ENCODE measurements around the gene NUCB2. TPM values are rescaled to one million over a fixed set of nuclear protein-coding genes. Genes with fewer than 3 reads are reported as not detected.
A peak's percentile ranks its signal among the peaks of the same experiment; 100 is the strongest.

The NUCB2 gene
- total and polyA plus RNA-seq, 2 of the 13 experiments (the other 11 are each of a cell fraction or from before 2014, with no cell fraction given): 54.2 to 82.4 TPM

DNA sequence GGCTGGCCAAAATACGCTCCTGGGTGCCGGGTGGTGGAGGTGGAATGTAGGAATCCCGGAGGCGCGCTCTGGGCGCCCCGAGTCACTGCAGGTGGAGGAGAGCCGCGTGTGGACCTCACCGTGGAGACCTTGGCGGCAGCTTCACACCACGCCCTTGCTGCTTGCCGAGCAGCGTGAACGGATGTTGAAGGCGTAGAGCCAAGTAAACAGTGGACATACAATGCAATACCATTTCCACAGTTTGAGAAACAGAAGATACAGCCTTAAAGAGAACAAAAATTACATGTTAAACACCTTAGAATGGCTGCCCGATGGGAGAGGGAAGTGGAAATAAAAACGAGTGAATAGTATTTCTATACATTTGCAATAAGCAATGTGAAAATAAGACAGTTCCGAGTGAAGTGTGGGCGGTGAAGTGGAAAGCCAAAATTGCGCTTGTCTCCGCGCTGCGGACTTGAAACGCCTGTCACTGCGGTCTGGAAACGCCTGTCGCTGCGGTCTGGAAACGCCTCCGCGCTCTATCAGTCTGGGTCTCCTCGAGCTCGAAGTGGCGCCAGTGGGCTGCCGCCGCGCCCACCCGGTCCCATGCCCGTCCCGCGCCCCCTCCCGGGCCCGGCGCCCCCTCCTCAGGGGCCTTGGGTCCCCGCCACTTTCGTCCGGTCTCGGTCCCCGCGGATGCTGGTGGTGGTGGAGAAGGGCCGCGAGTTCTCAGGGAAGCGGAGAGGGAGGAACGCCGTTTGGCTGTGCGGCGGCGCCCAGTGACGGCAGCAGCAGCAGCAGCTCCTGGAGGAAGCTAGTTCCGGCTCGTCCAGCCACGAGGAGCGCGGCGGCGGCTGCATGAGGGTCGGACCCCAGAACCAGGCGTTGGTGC, 76.6 kb downstream of the NUCB2 start (continued):
- TF ChIP-seq, protein P1, sequence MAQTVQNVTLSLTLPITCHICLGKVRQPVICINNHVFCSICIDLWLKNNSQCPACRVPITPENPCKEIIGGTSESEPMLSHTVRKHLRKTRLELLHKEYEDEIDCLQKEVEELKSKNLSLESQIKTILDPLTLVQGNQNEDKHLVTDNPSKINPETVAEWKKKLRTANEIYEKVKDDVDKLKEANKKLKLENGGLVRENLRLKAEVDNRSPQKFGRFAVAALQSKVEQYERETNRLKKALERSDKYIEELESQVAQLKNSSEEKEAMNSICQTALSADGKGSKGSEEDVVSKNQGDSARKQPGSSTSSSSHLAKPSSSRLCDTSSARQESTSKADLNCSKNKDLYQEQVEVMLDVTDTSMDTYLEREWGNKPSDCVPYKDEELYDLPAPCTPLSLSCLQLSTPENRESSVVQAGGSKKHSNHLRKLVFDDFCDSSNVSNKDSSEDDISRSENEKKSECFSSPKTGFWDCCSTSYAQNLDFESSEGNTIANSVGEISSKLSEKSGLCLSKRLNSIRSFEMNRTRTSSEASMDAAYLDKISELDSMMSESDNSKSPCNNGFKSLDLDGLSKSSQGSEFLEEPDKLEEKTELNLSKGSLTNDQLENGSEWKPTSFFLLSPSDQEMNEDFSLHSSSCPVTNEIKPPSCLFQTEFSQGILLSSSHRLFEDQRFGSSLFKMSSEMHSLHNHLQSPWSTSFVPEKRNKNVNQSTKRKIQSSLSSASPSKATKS (CRISPR knock-in tag; IDR thresholded peaks at IDR 0.05): no peak
- no peak for TF ChIP-seq JARID2 (CRISPR knock-in tag; IDR thresholded peaks at IDR 0.05; ENCODE audit: insufficient replicate concordance)
- 0 out of 2 replicates have a peak, but pooled peaks have one; percentile 15 for TF ChIP-seq SIN3B (IDR thresholded peaks at IDR 0.05; ENCODE audit: low read length)
- no peak; the same call in 1 of the 2 replicates for TF ChIP-seq SNAPC2 (CRISPR knock-in tag; IDR thresholded peaks at IDR 0.05)
- TF ChIP-seq, protein P2, sequence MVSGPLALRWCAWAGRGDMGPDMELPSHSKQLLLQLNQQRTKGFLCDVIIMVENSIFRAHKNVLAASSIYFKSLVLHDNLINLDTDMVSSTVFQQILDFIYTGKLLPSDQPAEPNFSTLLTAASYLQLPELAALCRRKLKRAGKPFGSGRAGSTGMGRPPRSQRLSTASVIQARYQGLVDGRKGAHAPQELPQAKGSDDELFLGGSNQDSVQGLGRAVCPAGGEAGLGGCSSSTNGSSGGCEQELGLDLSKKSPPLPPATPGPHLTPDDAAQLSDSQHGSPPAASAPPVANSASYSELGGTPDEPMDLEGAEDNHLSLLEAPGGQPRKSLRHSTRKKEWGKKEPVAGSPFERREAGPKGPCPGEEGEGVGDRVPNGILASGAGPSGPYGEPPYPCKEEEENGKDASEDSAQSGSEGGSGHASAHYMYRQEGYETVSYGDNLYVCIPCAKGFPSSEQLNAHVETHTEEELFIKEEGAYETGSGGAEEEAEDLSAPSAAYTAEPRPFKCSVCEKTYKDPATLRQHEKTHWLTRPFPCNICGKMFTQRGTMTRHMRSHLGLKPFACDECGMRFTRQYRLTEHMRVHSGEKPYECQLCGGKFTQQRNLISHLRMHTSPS (CRISPR knock-in tag; IDR thresholded peaks at IDR 0.05; ENCODE audit: low read depth): no peak
- TF ChIP-seq BCL3 (CRISPR knock-in tag; IDR thresholded peaks at IDR 0.05): peak; percentile 80; the same call in 1 of the 2 replicates
- 0 out of 2 replicates have a peak, but pooled peaks have one; percentile 33 for TF ChIP-seq KDM5A (IDR thresholded peaks at IDR 0.05; ENCODE audit: borderline replicate concordance, low read length)
- peak; percentile 48; the same call in 1 of the 2 replicates for TF ChIP-seq CBFB (CRISPR knock-in tag; IDR thresholded peaks at IDR 0.05)
- TF ChIP-seq GTF3A (CRISPR knock-in tag; conservative IDR thresholded peaks at IDR 0.05): no peak; the same call in none of the 2 replicates
- TF ChIP-seq ZNF891 (CRISPR knock-in tag; IDR thresholded peaks at IDR 0.05): peak; percentile 60
- no peak for TF ChIP-seq USF2 (IDR thresholded peaks at IDR 0.05; ENCODE audit: low read depth, low read length)
- TF ChIP-seq USF2 (CRISPR knock-in tag; IDR thresholded peaks at IDR 0.05; ENCODE audit: borderline replicate concordance): no peak
- TF ChIP-seq RELA (CRISPR knock-in tag; IDR thresholded peaks at IDR 0.05): no peak
- TF ChIP-seq ZNF773 (CRISPR knock-in tag; IDR thresholded peaks at IDR 0.05; ENCODE audit: borderline replicate concordance): no peak
- TF ChIP-seq ZNF710 (CRISPR knock-in tag; IDR thresholded peaks at IDR 0.05; ENCODE audit: borderline replicate concordance): peak; percentile 80; the same call in 1 of the 2 replicates
- TF ChIP-seq SMYD3 (CRISPR knock-in tag; IDR thresholded peaks at IDR 0.05): no peak
- TF ChIP-seq TAF1 (CRISPR knock-in tag; IDR thresholded peaks at IDR 0.05): peak; percentile 83
- peak; percentile 92 for TF ChIP-seq ZNF670 (CRISPR knock-in tag; IDR thresholded peaks at IDR 0.05; ENCODE audit: borderline replicate concordance)
